ENCODE data around the gene PLIN4. TPM values are rescaled to one million over a fixed set of nuclear protein-coding genes. Genes with fewer than 3 reads are reported as not detected.
A peak's percentile ranks its signal among the peaks of the same experiment; 100 is the strongest.

PLIN4 gene
- total and polyA plus RNA-seq, 8 donors = 0.88 to 4.0 (median 1.1) TPM

- peak in 3 of 4 donors; percentile 63 to 82 (median 67) for DNase-seq
- intact Hi-C loops (cut with DNase I) = no loop called here
- no peak for TF ChIP-seq CTCF (IDR thresholded peaks at IDR 0.05)
- Histone ChIP-seq H3K4me3 (peak overlapping the region; percentile 57 to 62), H3K4me1 (peaks cover 7 to 21% of the 10 kb centered on the region in 2 donors), H3K27me3 (no peaks in the 10 kb centered on the region), H3K36me3 (peaks cover 0 to 29% of the 10 kb centered on the region in 2 donors), H3K27ac (peak overlapping the region; percentile 85 to 88), H3K9me3 (no peaks in the 10 kb centered on the region)
- ATAC-seq = peak; percentile 52
Observed at GRCh38 chr19:4456843-4457653, 61.2 kb downstream of the PLIN4 start.

GRCh38 chr19:4456476-4456842, 61.8 kb downstream of the PLIN4 start:
- peak overlapping the region; percentile 85 to 88 for H3K27ac ChIP-seq
- ATAC-seq = peak; percentile 36
- intact Hi-C loops (cut with DNase I) = no loop called here
- no peak for TF ChIP-seq CTCF (IDR thresholded peaks at IDR 0.05)
- DNase-seq = peak in 3 of 4 donors; percentile 45 to 62 (median 62)
- H3K27me3 ChIP-seq = no peaks in the 10 kb centered on the region
- H3K4me1 ChIP-seq = peaks cover 7 to 21% of the 10 kb centered on the region in 2 donors
- no peaks in the 10 kb centered on the region for H3K9me3 ChIP-seq
- peaks cover 0 to 35% of the 10 kb centered on the region in 2 donors for H3K36me3 ChIP-seq
- H3K4me3 ChIP-seq = peak overlapping the region; percentile 57 to 62

- intact Hi-C loops (cut with DNase I) = no loop called here
- peak in 2 of 4 donors; percentile 58 to 68 for DNase-seq
- TF ChIP-seq CTCF (IDR thresholded peaks at IDR 0.05) = no peak
- ATAC-seq = peak; percentile 28
- no peaks in the 10 kb centered on the region for H3K9me3 ChIP-seq
- no peaks in the 10 kb centered on the region for H3K27me3 ChIP-seq
- peaks cover 7 to 21% of the 10 kb centered on the region in 2 donors for H3K4me1 ChIP-seq
- H3K27ac ChIP-seq = peak overlapping the region; percentile 85 to 88
- peaks cover 0 to 40% of the 10 kb centered on the region in 2 donors for H3K36me3 ChIP-seq
- H3K4me3 ChIP-seq = peak overlapping the region in 1 of 2 donors; percentile 62
Observed at GRCh38 chr19:4455719-4456475, 62.4 kb downstream of the PLIN4 start.

DNA sequence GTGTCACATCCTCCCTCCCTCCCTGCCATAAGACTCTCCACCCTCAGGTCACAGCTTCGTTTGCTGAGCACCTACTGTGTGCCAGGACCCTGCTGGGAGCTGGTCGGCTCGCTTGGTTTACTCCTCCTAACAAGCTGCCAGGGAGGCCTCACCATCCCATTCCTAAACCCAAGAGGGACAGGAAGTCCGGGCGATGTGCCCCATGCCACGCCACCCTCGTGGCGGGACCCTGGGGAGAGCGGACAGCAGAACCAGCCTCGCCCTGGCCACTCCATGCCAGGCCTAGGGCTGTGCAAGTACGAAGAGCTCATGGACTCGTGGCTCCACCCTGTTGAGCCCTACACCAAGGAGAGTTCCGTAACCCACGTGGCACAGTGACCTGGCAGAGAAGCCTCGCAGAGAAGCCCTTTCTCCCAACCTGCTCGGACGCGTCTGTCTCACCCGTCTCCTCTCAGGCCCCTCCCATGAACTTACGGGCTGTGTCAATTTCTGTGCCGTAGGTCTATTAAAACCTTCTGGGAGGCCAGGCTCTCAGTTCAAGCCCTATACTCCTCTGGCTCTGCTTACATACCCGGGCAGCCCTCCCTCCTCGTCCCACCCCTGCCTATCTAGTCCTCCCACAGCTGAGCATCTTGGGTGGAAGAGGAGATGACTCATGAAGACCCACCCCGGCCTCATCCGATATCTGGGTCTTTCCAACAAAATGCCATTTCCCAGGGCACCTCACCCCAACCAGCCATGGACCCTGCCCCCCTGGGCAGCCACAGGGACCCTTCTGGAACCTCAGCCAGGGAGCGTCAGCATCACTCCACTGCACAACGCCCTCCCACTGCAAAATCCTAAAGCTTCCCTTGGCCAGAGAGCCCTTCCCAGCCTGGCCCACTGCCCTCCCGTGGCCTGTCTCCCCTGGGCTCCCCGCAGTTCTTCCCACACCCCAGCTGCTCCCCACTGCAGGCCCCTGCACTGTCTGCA, 63.3 kb downstream of the PLIN4 start:
- peaks cover 0 to 49% of the 10 kb centered on the region in 2 donors for H3K36me3 ChIP-seq
- no peaks in the 10 kb centered on the region for H3K27me3 ChIP-seq
- TF ChIP-seq CTCF (IDR thresholded peaks at IDR 0.05) = no peak
- DNase-seq (no peak), ATAC-seq (peak; percentile 1)
- peak overlapping the region in 1 of 2 donors; percentile 28 for H3K27ac ChIP-seq
- no peaks in the 10 kb centered on the region for H3K9me3 ChIP-seq
- H3K4me3 ChIP-seq = no peak overlapping the region
- intact Hi-C loops (cut with DNase I) = no loop called here
- peaks cover 7 to 21% of the 10 kb centered on the region in 2 donors for H3K4me1 ChIP-seq

Data from left lung (tissue), 10 donors.